SK-N-SH (cell line): Measurements from ENCODE around the gene TCF12.

Experiments
- FOSL2 ChIP-seq: IDR thresholded peaks from 2 replicates; pipeline ENCODE4 v1.4.0; 2012; ENCODE audit warnings: low read depth, mild to moderate bottlenecking, moderate library complexity, borderline replicate concordance
- JUND ChIP-seq: IDR thresholded peaks from 2 replicates; pipeline ENCODE4 v1.4.0; 2012
- POLR2AphosphoS5 ChIP-seq: IDR thresholded peaks from 2 replicates; pipeline ENCODE4 v1.6.1; 2012; ENCODE audit warnings: low read depth, low read length
- RXRA ChIP-seq: IDR thresholded peaks from 2 replicates; pipeline ENCODE4 v1.4.0; 2012; ENCODE audit warnings: low read depth, mild to moderate bottlenecking, borderline replicate concordance
- TF ChIP-seq, protein P1 (sequence below): fragments of 200-600 bp; sonication (generic); IDR thresholded peaks from 2 replicates; pipeline ENCODE4 v1.6.1; 2017; ENCODE audit warnings: antibody characterized with exemption, mild to moderate bottlenecking, moderate library complexity
- TF ChIP-seq, protein P2 (sequence below): IDR thresholded peaks from 2 replicates; pipeline ENCODE4 v1.4.0; 2012; ENCODE audit warnings: low read depth, borderline replicate concordance
- TF ChIP-seq, protein P3 (sequence below): IDR thresholded peaks from 2 replicates; pipeline ENCODE4 v1.6.1; 2012; ENCODE audit warnings: mild to moderate bottlenecking, low read depth, low read length, moderate library complexity

DNA sequence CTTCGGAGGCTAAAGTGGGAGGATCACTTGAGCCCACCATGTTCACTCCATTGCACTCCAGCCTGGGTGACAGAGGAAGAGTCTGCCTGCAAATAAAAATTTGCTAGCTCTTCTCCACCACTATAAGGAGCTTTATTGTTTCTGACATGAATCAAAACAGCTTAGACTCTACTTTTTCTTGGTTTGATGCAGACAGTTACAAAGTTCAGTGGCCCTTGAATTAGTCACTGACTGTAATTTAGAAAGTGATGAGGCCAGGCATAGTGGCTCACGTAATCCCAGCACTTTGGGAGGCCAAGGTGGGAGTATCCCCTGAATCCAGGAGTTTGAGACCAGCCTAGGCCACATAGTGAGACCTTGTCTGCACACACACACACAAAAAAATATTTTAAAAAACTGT is 285.5 kb downstream of the TCF12 start:
- TF ChIP-seq POLR2AphosphoS5 (no peak), JUND (no peak), RXRA (no peak), FOSL2 (no peak)
- TF ChIP-seq, protein P1, sequence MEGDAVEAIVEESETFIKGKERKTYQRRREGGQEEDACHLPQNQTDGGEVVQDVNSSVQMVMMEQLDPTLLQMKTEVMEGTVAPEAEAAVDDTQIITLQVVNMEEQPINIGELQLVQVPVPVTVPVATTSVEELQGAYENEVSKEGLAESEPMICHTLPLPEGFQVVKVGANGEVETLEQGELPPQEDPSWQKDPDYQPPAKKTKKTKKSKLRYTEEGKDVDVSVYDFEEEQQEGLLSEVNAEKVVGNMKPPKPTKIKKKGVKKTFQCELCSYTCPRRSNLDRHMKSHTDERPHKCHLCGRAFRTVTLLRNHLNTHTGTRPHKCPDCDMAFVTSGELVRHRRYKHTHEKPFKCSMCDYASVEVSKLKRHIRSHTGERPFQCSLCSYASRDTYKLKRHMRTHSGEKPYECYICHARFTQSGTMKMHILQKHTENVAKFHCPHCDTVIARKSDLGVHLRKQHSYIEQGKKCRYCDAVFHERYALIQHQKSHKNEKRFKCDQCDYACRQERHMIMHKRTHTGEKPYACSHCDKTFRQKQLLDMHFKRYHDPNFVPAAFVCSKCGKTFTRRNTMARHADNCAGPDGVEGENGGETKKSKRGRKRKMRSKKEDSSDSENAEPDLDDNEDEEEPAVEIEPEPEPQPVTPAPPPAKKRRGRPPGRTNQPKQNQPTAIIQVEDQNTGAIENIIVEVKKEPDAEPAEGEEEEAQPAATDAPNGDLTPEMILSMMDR = no peak
- TF ChIP-seq, protein P2, sequence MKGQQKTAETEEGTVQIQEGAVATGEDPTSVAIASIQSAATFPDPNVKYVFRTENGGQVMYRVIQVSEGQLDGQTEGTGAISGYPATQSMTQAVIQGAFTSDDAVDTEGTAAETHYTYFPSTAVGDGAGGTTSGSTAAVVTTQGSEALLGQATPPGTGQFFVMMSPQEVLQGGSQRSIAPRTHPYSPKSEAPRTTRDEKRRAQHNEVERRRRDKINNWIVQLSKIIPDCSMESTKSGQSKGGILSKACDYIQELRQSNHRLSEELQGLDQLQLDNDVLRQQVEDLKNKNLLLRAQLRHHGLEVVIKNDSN = no peak
- TF ChIP-seq, protein P3, sequence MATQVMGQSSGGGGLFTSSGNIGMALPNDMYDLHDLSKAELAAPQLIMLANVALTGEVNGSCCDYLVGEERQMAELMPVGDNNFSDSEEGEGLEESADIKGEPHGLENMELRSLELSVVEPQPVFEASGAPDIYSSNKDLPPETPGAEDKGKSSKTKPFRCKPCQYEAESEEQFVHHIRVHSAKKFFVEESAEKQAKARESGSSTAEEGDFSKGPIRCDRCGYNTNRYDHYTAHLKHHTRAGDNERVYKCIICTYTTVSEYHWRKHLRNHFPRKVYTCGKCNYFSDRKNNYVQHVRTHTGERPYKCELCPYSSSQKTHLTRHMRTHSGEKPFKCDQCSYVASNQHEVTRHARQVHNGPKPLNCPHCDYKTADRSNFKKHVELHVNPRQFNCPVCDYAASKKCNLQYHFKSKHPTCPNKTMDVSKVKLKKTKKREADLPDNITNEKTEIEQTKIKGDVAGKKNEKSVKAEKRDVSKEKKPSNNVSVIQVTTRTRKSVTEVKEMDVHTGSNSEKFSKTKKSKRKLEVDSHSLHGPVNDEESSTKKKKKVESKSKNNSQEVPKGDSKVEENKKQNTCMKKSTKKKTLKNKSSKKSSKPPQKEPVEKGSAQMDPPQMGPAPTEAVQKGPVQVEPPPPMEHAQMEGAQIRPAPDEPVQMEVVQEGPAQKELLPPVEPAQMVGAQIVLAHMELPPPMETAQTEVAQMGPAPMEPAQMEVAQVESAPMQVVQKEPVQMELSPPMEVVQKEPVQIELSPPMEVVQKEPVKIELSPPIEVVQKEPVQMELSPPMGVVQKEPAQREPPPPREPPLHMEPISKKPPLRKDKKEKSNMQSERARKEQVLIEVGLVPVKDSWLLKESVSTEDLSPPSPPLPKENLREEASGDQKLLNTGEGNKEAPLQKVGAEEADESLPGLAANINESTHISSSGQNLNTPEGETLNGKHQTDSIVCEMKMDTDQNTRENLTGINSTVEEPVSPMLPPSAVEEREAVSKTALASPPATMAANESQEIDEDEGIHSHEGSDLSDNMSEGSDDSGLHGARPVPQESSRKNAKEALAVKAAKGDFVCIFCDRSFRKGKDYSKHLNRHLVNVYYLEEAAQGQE = no peak
